ENCODE data around the gene TP53AIP1.

Gene TP53AIP1

DNA sequence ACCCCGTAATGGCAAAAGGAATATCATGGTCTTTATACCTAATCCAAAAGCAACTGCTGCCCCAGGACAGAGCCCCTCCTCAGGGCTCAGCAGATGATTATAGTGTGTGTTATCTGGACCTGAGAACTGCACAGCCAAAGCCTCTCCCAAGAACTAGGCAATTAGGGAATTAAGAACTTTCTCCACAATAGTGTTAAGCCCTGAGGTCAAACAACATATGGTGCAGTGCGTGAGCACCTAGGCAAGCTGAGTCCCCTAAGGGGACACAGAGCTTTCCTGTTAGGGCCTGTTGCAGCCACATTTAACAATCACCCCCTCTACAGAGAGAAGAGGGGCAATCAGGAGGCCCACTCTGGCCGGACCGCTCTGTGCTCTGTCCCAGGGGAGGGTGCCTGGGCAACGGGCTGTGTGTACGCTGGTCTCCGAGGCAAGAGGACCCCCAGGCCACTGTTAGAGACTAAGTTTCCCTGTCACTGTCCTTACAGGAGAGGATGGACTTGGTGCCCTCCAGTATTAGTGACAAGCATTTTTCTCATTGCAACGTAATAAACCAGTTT, 52.9 kb downstream of the TP53AIP1 start:
- no peak for DNase-seq (ENCODE audit: low spot score)

DNA sequence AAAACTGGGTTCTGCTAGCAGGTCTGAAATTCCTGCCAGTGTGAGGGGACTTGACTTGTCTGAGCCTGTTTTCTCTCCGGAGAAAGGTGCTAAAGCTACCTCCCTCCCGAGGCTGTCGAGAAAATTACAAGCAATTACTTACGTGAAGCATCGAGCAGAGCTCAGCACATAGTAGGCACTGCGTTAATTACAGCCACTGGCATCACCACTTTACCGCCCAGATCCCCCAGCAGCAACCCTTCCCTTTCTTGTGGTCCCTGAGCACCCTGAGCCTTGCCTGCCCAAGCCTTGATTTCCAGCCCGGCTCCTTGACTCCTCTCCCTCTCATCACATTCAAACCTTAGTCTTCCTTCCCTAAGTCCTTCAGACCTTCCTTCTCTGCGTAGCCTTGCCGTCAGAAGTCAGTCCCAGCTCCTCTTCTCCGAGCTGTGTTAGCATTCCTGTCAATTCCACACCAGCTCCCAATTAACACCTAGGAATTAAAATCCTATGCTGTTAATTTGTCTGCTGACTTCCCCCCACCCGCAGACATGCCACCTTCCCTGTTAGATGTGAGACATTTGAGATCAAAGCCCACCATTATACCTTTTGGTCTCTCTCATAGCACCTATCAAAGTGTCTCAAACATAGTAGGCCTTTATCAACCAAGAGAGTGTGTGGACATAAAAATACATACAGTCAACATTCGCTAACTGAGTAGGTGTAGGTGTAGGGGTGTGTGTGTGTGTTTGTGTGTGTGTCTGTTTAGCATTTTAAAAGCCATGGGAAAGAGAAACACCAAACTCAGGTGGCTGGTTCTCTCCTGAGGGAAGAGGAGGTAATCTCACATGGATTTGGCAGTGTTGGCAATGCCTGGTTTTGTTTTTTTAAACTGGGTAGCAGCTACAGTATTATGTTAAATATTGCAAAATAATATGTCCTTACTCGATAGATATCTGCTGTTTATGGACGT, 54.4 kb downstream of the TP53AIP1 start:
- no peak for DNase-seq (ENCODE audit: low spot score)

DNA sequence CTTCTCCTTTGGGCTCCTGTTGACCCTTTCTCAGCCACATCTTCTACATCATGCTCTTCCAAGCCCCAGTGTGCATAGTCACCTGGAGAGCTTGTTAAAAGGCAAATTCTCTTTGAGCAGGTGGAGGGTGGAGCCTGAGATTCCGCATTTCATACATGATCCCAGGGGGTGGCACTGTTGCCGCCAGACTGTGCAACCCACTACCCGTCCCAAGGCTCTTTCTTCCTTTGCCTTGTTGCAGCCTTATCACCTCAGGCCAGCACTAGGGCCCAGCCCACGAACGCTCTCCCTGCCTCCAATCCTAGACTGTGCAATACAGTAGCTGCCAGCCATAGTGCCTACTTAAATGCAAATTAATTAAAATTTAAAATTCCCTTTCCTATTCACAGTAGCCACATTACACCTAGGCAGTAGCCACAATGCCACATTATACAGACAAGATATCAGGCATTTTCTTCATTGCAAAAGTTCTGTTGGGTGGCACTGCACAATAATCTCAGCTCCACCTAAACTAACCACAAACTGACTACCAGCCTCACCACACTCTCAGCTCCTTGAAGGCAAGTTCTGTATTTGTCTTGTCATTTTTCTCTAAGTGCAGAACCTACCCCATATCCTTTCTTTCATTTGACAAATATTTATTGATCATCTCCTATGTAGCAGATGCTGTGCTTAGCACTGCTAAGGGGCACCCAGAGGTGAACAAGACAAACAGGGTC, 56.1 kb downstream of the TP53AIP1 start:
- DNase-seq (ENCODE audit: low spot score) = no peak

All from HuH-7.5 (cell line).